ENCODE results near the gene FLOT1.
A peak's percentile ranks its signal among the peaks of the same experiment; 100 is the strongest.
"Not testable (repeated sequence)": the region's sequence is repeated elsewhere in the genome, so short reads cannot be mapped to it uniquely, and the experiment has no call there.

The FLOT1 gene

DNA sequence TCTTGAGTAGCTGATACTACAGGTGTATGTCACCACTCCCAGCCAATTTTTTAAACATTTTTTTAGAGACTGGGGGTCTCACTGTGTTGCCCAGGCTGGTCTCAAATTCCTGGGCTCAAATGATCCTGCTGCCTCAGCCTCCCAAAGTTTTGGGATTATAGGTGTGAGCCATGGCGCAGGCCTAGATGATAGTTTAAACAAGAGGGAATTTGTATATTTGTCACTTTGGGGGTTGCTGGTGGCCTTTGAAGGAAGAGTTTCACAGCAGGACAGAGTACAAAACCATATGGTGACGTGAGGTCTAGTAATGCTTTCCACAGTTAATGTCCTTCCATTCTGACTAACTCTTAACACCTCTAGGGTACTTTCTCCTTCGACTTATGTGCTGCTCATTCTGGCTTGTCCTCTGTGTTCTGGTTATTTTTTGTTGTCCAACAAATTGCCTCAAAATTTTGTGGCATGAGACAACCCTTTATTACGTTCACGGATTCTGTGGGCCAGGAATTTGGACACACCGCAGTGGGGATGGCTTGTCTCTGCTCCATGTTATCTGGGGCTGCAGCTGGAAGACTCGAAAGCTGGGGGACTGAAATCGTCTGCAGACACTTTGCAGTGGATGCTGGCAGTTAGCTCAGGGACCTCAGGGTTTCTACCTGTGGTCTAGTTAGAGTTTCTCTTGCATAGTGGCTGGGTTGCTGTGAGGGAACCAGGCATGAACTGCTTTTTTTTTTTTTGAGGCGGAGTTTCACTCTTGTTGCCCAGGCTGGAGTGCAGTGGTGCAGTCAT is 24.9 kb upstream of the FLOT1 start:
- no peak for DNase-seq (ENCODE audit: low read depth, low spot score)

GRCh38 chr6:30766461-30767157 is 24.1 kb upstream of the FLOT1 start:
- no peak for DNase-seq (ENCODE audit: low read depth, low spot score)

GRCh38 chr6:30765495-30765894 is 23.0 kb upstream of the FLOT1 start:
- DNase-seq (ENCODE audit: low read depth, low spot score) = not testable (repeated sequence)

GRCh38 chr6:30764490-30765043 is 22.1 kb upstream of the FLOT1 start:
- DNase-seq (ENCODE audit: low read depth, low spot score) = not testable (repeated sequence)

DNA sequence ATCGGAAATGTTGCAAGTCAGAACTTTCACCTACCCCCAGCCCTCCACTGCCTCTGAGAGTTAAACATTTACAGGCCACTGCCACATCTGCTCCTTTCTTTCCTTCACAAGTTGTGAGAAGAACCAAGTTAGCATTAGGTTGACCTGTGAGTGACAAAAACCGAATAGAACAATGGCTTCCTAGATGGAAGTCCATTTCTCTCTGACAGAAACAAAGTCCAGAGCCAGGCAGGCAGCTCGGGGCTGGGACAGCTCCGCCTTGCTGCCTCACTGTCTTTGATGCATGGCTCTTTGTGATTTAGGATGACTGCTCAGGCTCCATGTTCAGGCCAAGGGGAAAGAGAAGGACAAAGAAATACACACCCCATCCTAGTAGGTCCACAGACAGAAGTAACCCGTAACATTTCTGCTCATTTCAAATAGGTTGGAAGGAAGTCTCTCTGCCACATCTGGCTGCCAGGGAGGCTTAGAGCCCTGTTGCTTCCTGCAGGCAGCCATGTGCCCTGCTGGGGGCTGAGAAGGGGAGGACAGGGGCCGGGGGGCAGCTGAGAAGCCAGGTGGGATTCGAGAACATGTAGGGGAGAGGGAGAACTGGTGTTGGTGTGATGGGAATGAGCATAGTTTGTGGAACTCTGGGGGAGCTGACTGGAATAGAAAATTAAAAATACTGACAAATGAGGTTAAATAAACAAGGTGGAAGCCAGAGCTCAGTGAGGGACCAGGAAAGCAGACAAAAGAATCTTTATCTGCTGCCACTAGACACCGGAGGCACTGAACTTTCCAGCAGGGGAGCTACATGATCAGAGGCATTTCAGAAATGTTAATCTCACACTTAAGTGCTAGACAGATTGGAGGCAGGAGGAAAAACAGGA is 21.4 kb upstream of the FLOT1 start:
- peak; percentile 94 for DNase-seq (ENCODE audit: low read depth, low spot score)

GRCh38 chr6:30763155-30763617 is 20.7 kb upstream of the FLOT1 start:
- no peak for DNase-seq (ENCODE audit: low read depth, low spot score)

- no peak for DNase-seq (ENCODE audit: low read depth, low spot score)
Observed at GRCh38 chr6:30761791-30762429, 19.4 kb upstream of the FLOT1 start.

GRCh38 chr6:30760549-30760948 is 18.1 kb upstream of the FLOT1 start:
- no peak for DNase-seq (ENCODE audit: low read depth, low spot score)

GRCh38 chr6:30759575-30760239 is 17.2 kb upstream of the FLOT1 start:
- peak; percentile 97 for DNase-seq (ENCODE audit: low read depth, low spot score)

DNA sequence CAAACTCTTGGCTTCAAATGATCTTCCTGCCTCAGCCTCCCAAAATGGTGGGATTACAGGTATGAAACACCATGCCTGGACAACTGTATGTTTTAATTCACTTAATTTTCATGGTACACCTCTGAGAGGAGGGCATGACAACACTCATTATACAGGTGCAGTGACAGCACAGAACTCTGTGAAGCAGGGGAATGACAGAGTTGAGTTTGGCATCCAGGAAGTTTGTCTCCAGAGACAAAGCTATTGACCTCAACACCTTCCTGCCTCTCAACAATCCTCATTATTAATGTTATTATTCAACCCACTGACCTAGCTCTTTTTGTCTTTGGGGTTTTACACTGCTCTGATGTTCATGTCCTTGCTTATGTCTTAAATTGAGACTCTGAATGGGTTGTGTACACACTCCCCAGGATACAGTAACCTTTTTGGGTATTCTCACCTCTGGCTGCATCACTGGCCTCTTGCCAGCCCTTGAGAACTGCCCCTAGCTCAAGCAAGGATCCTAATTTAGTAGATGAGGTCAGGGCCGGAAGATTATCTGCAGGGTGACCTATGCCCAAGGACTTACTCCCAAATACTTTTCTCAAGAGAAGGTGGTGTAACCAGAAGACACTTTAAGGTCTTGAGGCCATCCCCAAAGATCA is 14.9 kb upstream of the FLOT1 start:
- DNase-seq (ENCODE audit: low read depth, low spot score) = no peak

- DNase-seq (ENCODE audit: low read depth, low spot score) = not testable (repeated sequence)
Observed at GRCh38 chr6:30756405-30757003, 14.0 kb upstream of the FLOT1 start.

DNA sequence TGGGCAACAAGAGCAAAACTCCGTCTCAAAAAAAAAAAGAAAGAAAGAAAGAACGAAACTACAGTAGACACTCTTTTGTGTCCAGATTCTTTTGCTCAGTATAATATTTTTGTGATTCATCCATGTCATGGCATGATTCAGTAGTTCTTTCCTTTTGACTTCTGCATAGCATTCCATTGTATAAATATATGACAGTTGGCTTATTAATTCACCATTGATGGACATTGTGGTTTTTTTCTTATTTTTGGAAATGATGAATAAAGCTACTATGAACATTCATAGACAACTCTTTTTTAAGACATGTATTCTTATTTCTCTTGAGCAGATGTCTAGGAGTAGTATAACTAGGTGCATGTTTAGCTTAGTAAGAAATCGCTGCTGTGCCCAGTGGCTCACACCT is 12.1 kb upstream of the FLOT1 start:
- no peak for DNase-seq (ENCODE audit: low read depth, low spot score)

DNA sequence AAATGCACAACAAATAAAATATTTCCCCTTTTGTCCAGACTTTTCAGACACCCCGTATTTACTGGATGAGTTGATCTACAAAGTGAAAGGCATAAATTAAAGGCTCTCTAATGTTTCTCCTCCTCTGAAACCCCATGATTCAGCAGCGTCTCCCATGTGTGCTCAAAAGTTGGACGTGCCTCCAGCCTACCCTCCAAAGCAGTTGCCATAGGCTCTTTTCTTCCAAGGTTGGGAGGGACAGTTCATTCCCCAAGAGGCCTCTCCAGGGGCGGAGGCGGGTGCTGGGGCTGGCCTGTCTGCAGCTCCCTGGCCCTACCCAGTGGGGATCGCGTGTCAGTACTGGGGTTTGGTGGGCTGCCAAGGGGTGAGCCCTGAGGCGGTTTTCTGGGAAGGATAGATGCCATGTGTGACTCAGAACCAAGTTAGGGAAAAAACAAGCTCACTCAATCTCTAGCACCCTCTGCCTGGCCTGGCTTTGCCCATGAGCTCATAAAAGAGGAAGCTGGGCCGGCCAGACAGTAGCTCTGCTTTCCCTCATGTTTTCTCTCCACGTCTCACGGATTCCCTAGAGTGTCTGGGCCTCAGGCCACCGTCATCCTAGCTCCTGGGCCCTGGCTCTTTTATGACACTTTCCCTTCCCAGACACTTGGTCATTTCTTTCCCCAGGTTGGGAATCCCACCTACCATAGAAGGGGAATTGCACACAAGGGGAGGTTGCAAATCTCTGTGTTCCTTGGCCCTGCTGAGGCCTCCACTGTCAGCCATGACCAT is 9.9 kb upstream of the FLOT1 start:
- peak; percentile 100 for DNase-seq (ENCODE audit: low read depth, low spot score)

DNA sequence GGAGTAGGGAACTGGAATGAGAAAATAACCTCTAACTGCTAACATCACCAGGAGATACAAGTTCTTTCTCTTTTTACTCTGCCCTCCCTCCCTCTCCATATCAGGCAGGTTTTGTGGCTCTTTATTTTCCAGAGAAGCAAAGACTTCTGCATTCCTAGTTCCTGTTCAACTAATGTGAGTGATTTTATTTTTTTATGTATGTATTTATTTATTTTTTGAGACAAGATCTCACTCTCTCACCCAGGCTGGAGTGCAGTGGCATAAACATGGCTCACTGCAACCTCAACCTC is 7.8 kb upstream of the FLOT1 start:
- DNase-seq (ENCODE audit: low read depth, low spot score) = no peak

DNA sequence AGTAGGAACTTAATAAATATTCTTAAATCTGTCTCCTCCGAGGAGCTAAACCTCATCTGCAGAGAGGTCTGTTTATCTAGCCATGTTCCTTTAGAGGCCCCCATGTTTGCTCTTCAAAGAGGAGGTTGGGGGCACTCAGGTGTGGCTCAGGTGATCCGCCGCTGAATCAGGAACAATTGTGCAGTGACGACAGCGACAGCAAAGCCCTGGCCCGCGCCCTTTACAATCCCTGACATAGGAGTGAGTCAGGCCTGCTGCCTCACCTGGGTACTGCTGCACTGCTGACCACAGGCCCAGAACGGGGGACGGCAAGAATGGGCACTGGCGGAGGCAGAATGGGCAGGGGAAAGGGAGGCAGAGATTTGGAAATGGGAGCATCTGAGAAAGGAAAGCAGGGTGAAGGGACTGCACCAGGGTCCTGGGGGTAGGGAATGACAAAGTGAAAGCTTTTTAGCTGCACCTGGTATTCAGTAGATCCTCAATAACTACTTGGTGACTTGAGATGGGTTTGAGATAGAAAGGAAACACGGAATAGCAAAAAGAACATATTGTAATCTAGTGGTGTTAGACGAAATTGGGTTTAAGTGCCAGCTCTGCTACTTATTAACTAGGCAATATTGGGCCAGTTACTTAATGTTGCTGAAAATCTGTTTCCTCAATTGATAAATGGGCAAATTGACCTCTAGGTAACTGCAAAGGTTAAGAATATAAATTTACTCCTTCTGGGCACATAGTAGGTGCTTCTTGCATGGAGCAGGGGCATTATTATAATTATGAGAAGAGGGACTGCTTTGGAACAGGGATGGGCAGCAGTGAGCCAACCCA is 7.3 kb upstream of the FLOT1 start:
- peak; percentile 39 for DNase-seq (ENCODE audit: low read depth, low spot score)

GRCh38 chr6:30748851-30749540 is 6.5 kb upstream of the FLOT1 start:
- DNase-seq (ENCODE audit: low read depth, low spot score) = no peak

GRCh38 chr6:30747902-30748769 is 5.6 kb upstream of the FLOT1 start:
- no peak for DNase-seq (ENCODE audit: low read depth, low spot score)

All from astrocyte of the hippocampus (primary cell).